GM12878 (cell line): ENCODE results near the gene MEGF6. TPM values are rescaled to one million over a fixed set of nuclear protein-coding genes. Genes with fewer than 3 reads are reported as not detected.
A peak's percentile ranks its signal among the peaks of the same experiment; 100 is the strongest.

Experiments
- ATAC-seq: fragments of 200-7000 bp; cut with Tn5 transposase; 3 replicates; pipeline ENCODE4 v1.9.1; 2020; ENCODE audit warnings: mild to moderate bottlenecking, moderate library complexity
- BruUV-seq: library from RNA; stranded (reverse); fragments of 400-500 nt; replicated peaks from 2 replicates; lab custom pipeline; 2021; lab: Mats Ljungman, UMichigan
- CTCF ChIA-PET: fragments of 300-600 bp; sonication (Branson Sonifier 250); formaldehyde crosslinking; extraction: SDS; loops from one replicate; lab custom pipeline; 2021; ENCODE audit warnings: inconsistent platforms; lab: Yijun Ruan, JAX
- POLR2A ChIA-PET: fragments of 350-600 bp; formaldehyde crosslinking; extraction: SDS; loops from one replicate; lab custom pipeline; 2021; ENCODE audit warnings: inconsistent platforms; lab: Charles Lee
- RAD21 ChIA-PET: fragments of 300-600 bp; sonication (Branson Sonifier 250); formaldehyde crosslinking; loops from one replicate; lab custom pipeline; 2023; ENCODE audit warnings: antibody characterized with exemption; ENCODE audit not compliant: unreplicated experiment; lab: Charles Lee
- SMC1A ChIA-PET: fragments of 300-600 bp; sonication (Branson Sonifier 250); formaldehyde crosslinking; loops from one replicate; lab custom pipeline; 2023; ENCODE audit not compliant: unreplicated experiment, uncharacterized antibody; lab: Charles Lee
- DNase-seq: peaks from one replicate; pipeline ENCODE4 v3.0.0-alpha.2; 2011; ENCODE audit warnings: low read depth, low spot score
- FAIRE-seq: peaks from 3 replicates; lab custom pipeline; 2011; peaks lifted over from hg19 to GRCh38; lab: Jason Lieb, UNC
- H2AFZ ChIP-seq: 2 replicates; pipeline ENCODE4 v1.6.0; 2011; ENCODE audit warnings: low read depth, low read length, control low read depth; ENCODE audit not compliant: control insufficient read depth
- H3K27ac ChIP-seq: 2 replicates; pipeline ENCODE4 v1.5.1; 2011; ENCODE audit warnings: control low read depth; ENCODE audit not compliant: control insufficient read depth, insufficient read depth
- H3K27me3 ChIP-seq, 2 experiments: replicated peaks in 1 of 2; 2 replicates each; pipeline versions ENCODE4 v1.6.0 to v1.6.1; 2011; ENCODE audit warnings: low read length in 1 of 2; ENCODE audit not compliant: control insufficient read depth in 2 of 2, insufficient read depth in 2 of 2
- H3K36me3 ChIP-seq, 2 experiments: 2 replicates each; pipeline ENCODE4 v1.5.1; 2011; ENCODE audit warnings: low read length in 1 of 2; ENCODE audit not compliant: control insufficient read depth in 2 of 2, insufficient read depth in 2 of 2
- H3K4me1 ChIP-seq: 2 replicates; pipeline ENCODE4 v1.6.1; 2011; ENCODE audit warnings: mild to moderate bottlenecking, low read length, moderate library complexity, mixed read lengths; ENCODE audit not compliant: control insufficient read depth, insufficient read depth
- H3K4me2 ChIP-seq: 2 replicates; pipeline ENCODE4 v1.6.0; 2011; ENCODE audit warnings: control low read depth; ENCODE audit not compliant: control insufficient read depth, insufficient read depth
- H3K4me3 ChIP-seq: fragments of 200-600 bp; sonication (generic); 2 replicates; pipeline ENCODE4 v1.5.1; 2016
- H3K79me2 ChIP-seq: 2 replicates; pipeline ENCODE4 v1.6.0; 2011; ENCODE audit warnings: low read length; ENCODE audit not compliant: control insufficient read depth, insufficient read depth
- H3K9ac ChIP-seq: 2 replicates; pipeline ENCODE4 v1.8.0; 2011; ENCODE audit warnings: low read length, control low read depth, mixed read lengths; ENCODE audit not compliant: control insufficient read depth, insufficient read depth
- H3K9me3 ChIP-seq: replicated peaks from 3 replicates; pipeline ENCODE4 v1.5.1; 2011; ENCODE audit warnings: mild to moderate bottlenecking, low read length; ENCODE audit not compliant: control insufficient read depth, insufficient read depth
- H4K20me1 ChIP-seq: 2 replicates; pipeline ENCODE4 v1.6.0; 2011; ENCODE audit not compliant: control insufficient read depth, insufficient read depth
- CUX1 ChIP-seq: IDR thresholded peaks from 2 replicates; pipeline ENCODE4 v1.6.1; 2012; ENCODE audit warnings: improper control_type of control experiment, low read depth, low read length; ENCODE audit not compliant: insufficient replicate concordance
- IKZF1 ChIP-seq: fragments of 450-650 bp; conservative IDR thresholded peaks from 2 replicates; pipeline ENCODE4 v1.6.1; 2017; ENCODE audit warnings: antibody characterized with exemption, mild to moderate bottlenecking
- MLLT1 ChIP-seq: fragments of 450-650 bp; IDR thresholded peaks from 2 replicates; pipeline ENCODE4 v1.6.1; 2016; ENCODE audit warnings: mild to moderate bottlenecking
- MYC ChIP-seq: IDR thresholded peaks from 2 replicates; pipeline ENCODE4 v1.6.1; 2011; ENCODE audit warnings: mild to moderate bottlenecking, low read length, moderate library complexity, inconsistent platforms; ENCODE audit not compliant: insufficient read depth, insufficient replicate concordance, insufficient read length, severe bottlenecking
- PML ChIP-seq: IDR thresholded peaks from 2 replicates; pipeline ENCODE4 v1.6.1; 2012; ENCODE audit warnings: low read length, inconsistent platforms
- SMAD5 ChIP-seq: IDR thresholded peaks from 2 replicates; pipeline ENCODE4 v1.6.1; 2016; ENCODE audit warnings: antibody characterized with exemption, low read depth
- TCF3 ChIP-seq: IDR thresholded peaks from 2 replicates; pipeline ENCODE4 v1.6.1; 2012; ENCODE audit warnings: low read depth, mild to moderate bottlenecking, low read length, borderline replicate concordance; ENCODE audit not compliant: insufficient read depth
- YBX1 ChIP-seq: fragments of 450-650 bp; IDR thresholded peaks from 2 replicates; pipeline ENCODE4 v1.6.1; 2016; ENCODE audit warnings: antibody characterized with exemption
- WGBS: methylation state at CpG from one replicate; pipeline ENCODE4 v1.1.6; 2016; ENCODE audit warnings: low lambda C conversion rate; ENCODE audit not compliant: insufficient replicate concordance, insufficient coverage; ENCODE audit errors: missing lambda C conversion rate; 5-methylcytosine and 5-hydroxymethylcytosine counted together
- in situ Hi-C: fragments of 300-500 bp; cut with MboI; formaldehyde crosslinking; loops from 9 replicates; pipeline ENCODE4 v1.14.3; 2018; ENCODE audit warnings: mixed read lengths
- intact Hi-C: fragments of 100-400 bp; cut with micrococcal nuclease; formaldehyde crosslinking; loops from one replicate; pipeline ENCODE4 v1.14.2; 2022; ENCODE audit not compliant: unreplicated experiment
- polyA plus RNA-seq, 11 experiments: library from polyadenylated mRNA; depleted of rRNA in 4 of 11; unstranded in 6 of 11; stranded (reverse) in 5 of 11; fragments of >200 nt; fragmentation: Nextera tagmentation in 4 of 11; fragmentation: Illumina TruSeq in 1 of 11; extraction: Ambion mirVana in 4 of 11; extraction: Trizol in 1 of 11; gene quantifications; 1 replicate in 1 of 11; 2 replicates in 10 of 11; pipeline versions ENCODE4 v1.2.1 to v1.2.3, GENCODE V29; 2011 to 2016; ENCODE audit warnings: inconsistent platforms in 2 of 11, missing spikeins in 2 of 11, low read depth in 1 of 11
- total RNA-seq, 4 experiments: library from RNA; depleted of rRNA in 3 of 4; stranded (reverse); fragments of >200 nt in 3 of 4; fragmentation: Illumina TruSeq in 1 of 4; extraction: Trizol in 1 of 4; gene quantifications; 2 replicates each; pipeline versions ENCODE4 v1.2.1 to v1.2.3, GENCODE V29; 2013 to 2021
- TF ChIP-seq, protein P1 (sequence below), 3 experiments: IDR thresholded peaks in 2 of 3; conservative IDR thresholded peaks in 1 of 3; 2 replicates each; pipeline ENCODE4 v1.5.1; 2011; ENCODE audit warnings: low read depth in 3 of 3, low read length in 3 of 3, mild to moderate bottlenecking in 3 of 3, control low read depth in 2 of 3, moderate library complexity in 2 of 3, inconsistent platforms in 1 of 3, mixed read lengths in 1 of 3; ENCODE audit not compliant: control insufficient read depth in 2 of 3, insufficient read depth in 1 of 3; ENCODE audit errors: extremely low read depth in 1 of 3

The MEGF6 gene
- total and polyA plus RNA-seq, 10 of the 15 experiments (the other 5 are each of a cell fraction or from before 2014, with no cell fraction given): 0.03 to 0.41 TPM; not detected in 8

GRCh38 chr1:3651930-3652547, 40.7 kb upstream of the MEGF6 start, which contains the start of gene TP73:
Gene TP73 (plus strand): TSS chr1:3652516. CDS start chr1:3682366, 29,850 bp downstream.
- FAIRE-seq (no peak), ATAC-seq (peak; percentile 31), DNase-seq (no peak)
- ChIA-PET SMC1A (interaction anchor here (5.8 to 7.7 kb wide), 3 partner anchors 14 to 25 kb away, joined by 53 to 117 read pairs (median 65); no protein-coding TSS in a partner anchor), POLR2A (interaction anchor here (0.7 to 11.3 kb wide), 5 partner anchors 15 to 206 kb away, joined by 3 to 184 read pairs (median 29); no protein-coding TSS in a partner anchor), RAD21 (interaction anchor here (1.3 to 6.3 kb wide), 5 partner anchors 10 to 25 kb away, joined by 5 to 117 read pairs (median 17); no protein-coding TSS in a partner anchor), CTCF (interaction anchor here (0.6 to 7.7 kb wide), 4 partner anchors 13 to 51 kb away, joined by 3 to 91 read pairs (median 33); no protein-coding TSS in a partner anchor)
- Histone ChIP-seq H3K27me3 (no peaks in the 10 kb centered on the region), H3K4me3 (peak within 1 kb of the TSS; percentile 82), H3K27ac (peak within 1 kb of the TSS; percentile 66), H3K4me1 (peaks cover 27% of the 10 kb centered on the region), H2AFZ (peak within 1 kb of the TSS; percentile 68), H3K9ac (peak within 1 kb of the TSS; percentile 82), H4K20me1 (no peaks in the 10 kb centered on the region), H3K79me2 (peaks cover 71% of the 10 kb centered on the region), H3K4me2 (peak within 1 kb of the TSS; percentile 92), H3K36me3 (peaks cover 0 to 6% of the 10 kb centered on the region in 2 experiments; a peak in 2 of 4 replicates), H3K9me3 (no peaks in the 10 kb centered on the region)
- intact Hi-C loops (loop anchor here (2.0 kb wide), 1 partner anchor 27 kb away; the partner anchor contains the start of gene TPRG1L), in situ Hi-C loops (no loop called here)
- no TSS peak for BruUV-seq
- 1% methylated on average over 43 of the region's 80 CpGs for WGBS
- peak; percentile 83 for TF ChIP-seq IKZF1
- TF ChIP-seq CUX1: no peak
- no peak for TF ChIP-seq MYC
- no peak for TF ChIP-seq PML
- TF ChIP-seq MLLT1: no peak
- TF ChIP-seq, protein P1, sequence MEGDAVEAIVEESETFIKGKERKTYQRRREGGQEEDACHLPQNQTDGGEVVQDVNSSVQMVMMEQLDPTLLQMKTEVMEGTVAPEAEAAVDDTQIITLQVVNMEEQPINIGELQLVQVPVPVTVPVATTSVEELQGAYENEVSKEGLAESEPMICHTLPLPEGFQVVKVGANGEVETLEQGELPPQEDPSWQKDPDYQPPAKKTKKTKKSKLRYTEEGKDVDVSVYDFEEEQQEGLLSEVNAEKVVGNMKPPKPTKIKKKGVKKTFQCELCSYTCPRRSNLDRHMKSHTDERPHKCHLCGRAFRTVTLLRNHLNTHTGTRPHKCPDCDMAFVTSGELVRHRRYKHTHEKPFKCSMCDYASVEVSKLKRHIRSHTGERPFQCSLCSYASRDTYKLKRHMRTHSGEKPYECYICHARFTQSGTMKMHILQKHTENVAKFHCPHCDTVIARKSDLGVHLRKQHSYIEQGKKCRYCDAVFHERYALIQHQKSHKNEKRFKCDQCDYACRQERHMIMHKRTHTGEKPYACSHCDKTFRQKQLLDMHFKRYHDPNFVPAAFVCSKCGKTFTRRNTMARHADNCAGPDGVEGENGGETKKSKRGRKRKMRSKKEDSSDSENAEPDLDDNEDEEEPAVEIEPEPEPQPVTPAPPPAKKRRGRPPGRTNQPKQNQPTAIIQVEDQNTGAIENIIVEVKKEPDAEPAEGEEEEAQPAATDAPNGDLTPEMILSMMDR (IDR thresholded peaks at IDR 0.05 in 2 of 3, conservative IDR thresholded peaks at IDR 0.05 in 1 of 3; ENCODE audit: control insufficient read depth in 2 of 3, extremely low read depth in 1 of 3, insufficient read depth in 1 of 3, low read depth in 3 of 3, low read length in 3 of 3): no peak
- TF ChIP-seq YBX1: no peak
- TF ChIP-seq SMAD5: no peak
- 0 out of 2 replicates have a peak, but pooled peaks have one; percentile 13 for TF ChIP-seq TCF3
